HL-60/S4 treated with phorbol 12-myristate 13-acetate at 8.2 ng/mL for 4 days and 3 days (cell line): Measurements from ENCODE around the gene ACOT6.
"Not testable (repeated sequence)": the region's sequence is repeated elsewhere in the genome, so short reads cannot be mapped to it uniquely, and the experiment has no call there.

ENCODE experiments used
- in situ Hi-C: fragments of 300-500 bp; cut with MboI; formaldehyde crosslinking; loops from 2 replicates; pipeline ENCODE4 v1.15.0; 2022; ENCODE audit warnings: low sequenced_read_pairs

ACOT6 gene, protein sequence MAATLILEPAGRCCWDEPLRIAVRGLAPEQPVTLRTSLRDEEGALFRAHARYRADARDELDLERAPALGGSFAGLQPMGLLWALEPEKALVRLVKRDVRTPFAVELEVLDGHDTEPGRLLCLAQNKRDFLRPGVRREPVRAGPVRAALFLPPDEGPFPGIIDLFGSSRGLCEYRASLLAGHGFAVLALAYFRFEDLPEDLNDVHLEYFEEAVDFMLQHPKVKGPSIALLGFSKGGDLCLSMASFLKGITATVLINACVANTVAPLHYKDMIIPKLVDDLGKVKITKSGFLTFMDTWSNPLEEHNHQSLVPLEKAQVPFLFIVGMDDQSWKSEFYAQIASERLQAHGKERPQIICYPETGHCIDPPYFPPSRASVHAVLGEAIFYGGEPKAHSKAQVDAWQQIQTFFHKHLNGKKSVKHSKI

DNA sequence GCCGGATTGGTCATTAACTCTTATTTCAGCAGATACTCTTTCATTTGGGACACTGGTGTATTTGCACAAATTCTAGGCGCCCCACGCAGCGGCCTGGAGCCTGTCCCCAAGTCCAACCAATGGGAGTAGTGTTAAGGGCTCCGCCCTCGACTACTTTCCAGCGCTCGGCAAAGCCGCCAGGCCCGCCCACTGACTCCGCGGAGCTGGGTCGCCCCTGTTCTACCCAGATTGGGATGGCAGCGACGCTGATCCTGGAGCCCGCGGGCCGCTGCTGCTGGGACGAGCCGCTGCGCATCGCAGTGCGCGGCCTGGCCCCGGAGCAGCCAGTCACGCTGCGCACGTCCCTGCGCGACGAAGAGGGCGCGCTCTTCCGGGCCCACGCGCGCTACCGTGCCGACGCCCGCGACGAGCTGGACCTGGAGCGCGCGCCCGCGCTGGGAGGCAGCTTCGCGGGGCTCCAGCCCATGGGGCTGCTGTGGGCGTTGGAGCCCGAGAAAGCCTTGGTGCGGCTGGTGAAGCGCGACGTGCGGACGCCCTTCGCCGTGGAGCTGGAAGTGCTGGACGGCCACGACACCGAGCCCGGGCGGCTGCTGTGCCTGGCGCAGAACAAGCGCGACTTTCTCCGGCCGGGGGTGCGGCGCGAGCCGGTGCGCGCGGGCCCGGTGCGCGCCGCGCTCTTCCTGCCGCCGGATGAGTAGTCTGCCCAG, at the start of gene ACOT6:
ACOT6 (plus strand) TSS at position 179 of the 707 bp plus-strand sequence; CDS start at position 234, 55 bp downstream.
- in situ Hi-C loops, result no loop called here

DNA sequence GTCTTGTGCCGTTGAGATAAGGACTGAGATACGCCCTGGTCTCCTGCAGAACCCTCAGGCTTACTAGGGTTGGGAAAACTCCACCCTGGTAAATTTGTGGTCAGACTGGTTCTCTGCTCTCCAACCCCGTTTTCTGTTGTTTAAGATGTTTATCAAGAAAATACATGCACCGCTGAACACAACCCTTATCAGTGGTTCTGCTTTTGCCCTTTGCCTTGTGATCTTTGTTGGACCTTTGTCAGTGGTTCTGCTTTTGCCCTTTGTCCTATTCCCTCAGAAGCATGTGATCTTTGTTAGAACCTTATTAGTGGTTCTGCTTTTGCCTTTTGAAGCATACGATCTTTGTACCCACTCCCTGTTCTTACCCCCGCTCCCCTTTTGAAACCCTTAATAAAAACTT, 49.6 kb upstream of the ACOT6 start:
- in situ Hi-C loops, result not testable (repeated sequence)

DNA sequence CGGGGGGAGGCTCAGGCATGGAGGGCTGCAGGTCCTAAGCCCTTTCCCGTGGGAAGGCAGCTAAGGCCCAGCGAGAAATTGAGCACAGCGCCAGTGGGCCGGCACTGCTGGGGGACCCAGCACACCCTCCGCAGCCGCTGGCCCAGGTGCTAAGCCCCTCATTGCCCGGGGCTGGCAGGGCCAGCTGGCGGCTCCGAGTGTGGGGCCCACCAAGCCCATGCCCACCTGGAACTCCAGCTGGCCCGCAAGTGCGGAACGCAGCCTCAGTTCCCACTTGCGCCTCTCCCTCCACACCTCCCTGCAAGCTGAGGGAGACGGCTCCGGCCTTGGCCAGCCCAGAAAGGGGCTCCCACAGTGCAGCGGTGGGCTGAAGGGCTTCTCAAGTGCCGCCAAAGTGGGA, 45.9 kb upstream of the ACOT6 start:
- in situ Hi-C loops, result not testable (repeated sequence)

DNA sequence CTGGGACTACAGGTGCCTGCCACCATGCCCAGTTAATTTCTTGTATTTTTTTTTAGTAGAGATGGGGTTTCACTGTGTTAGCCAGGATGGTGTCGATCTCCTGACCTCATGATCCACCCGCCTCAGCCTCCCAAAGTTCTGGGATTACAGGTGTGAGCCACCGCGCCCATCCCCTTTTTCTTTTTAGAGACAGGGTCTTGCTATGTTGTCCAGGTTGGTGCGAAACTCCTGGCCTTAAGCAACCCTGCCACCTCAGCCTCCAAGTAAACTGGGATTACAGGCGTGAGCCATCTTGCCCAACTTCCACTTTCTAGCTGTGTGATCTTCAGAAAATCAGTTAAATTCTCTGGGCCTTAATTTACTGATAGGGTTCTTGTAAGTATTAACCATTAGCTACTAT, 45.4 kb upstream of the ACOT6 start:
- in situ Hi-C loops, result not testable (repeated sequence)

DNA sequence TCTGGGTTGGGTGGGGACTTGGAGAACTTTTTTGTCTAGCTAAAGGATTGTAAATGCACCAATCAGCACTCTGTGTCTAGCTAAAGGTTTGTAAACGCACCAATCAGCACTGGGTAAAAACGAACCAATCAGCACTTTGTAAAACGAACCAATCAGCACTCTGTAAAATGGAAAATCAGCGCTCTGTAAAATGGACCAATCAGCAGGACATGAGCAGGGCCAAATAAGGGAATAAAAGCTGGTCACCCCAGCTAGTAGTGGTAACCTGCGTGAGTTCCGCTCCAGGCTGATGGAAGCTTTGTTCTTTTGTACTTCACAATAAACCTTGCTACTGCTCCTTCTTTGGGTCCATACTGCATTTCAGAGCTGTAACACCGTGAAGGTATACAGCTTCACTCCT, 45.0 kb upstream of the ACOT6 start:
- in situ Hi-C loops, result no loop called here

DNA sequence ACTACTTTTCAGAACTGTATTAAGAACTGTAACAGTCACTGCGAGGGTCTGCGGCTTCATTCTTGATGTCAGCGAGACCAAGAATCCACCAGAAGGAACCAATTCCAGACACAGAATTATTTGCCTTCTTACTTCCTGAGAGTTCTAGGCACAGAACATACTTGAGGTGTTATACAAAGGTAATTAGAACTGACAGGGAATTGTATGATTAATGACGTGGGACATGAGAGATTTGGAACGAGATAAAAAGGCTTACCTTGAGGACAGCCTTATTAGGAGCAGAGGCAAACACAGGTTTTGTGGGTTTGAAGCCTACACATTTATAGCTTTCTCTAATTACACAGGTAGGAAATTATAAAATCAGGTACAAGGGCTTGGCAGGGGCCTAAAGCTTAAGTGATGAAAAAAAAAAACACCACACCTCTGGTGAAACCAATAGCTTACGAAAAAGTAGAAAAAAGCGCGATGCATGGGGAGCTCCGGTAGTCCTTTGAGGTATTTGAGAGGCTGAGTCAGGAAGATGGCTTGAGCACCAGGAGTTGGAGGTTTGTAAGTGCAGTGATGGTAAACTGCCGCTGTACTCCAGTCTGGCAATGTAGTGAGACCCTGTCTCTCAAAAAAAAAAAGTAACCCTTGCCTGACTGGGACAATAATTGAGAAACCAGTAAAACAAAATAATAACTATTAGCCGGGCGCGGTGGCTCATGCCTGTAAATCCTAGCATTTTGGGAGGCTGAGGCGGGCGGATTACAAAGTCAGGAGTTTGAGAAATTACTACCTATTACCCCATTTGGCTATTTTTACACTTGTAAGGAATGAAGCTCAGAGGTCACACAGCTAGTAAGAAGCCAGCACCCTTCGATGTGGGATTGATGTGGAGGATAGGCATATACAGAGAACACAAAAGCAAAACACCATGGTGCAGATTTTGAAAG, 44.1 kb upstream of the ACOT6 start:
- in situ Hi-C loops, result no loop called here

DNA sequence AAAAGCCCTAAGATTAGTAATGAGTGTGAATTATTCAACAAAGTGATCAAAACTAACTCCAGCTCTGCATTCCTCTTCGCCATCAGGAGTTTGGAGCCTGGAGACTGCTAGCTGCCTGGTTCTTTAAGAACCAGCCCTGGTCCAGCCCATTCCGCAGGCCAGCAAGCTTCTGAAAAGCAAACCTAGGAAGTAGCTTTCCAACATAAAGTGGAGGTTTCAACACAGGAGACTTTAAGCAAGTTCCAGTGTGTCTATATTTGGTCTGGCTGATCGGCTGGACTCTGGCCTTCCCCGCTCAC, 43.5 kb upstream of the ACOT6 start:
- in situ Hi-C loops, result not testable (repeated sequence)

DNA sequence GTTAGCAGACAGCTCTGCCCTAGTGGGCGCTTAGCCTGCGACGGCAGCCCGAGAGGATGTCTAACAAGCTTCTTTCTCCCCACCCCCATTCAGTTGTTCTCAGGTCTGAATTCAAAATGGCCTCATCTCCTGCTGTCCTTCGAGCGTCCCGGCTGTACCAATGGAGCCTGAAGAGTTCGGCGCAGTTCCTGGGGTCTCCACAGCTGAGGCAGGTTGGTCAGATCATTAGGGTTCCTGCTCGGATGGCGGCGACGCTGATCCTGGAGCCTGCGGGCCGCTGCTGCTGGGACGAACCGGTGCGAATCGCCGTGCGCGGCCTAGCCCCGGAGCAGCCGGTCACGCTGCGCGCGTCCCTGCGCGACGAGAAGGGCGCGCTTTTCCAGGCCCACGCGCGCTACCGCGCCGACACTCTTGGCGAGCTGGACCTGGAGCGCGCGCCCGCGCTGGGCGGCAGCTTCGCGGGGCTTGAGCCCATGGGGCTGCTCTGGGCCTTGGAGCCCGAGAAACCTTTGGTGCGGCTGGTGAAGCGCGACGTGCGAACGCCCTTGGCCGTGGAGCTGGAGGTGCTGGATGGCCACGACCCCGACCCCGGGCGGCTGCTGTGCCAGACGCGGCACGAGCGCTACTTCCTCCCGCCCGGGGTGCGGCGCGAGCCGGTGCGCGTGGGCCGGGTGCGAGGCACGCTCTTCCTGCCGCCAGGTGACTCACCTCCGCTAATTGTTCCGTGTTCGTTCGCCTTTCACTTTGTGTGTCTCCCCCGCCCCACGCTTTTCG, 42.9 kb upstream of the ACOT6 start, which contains the start of gene ACOT2:
ACOT2 (plus strand) TSS at position 29 of the 774 bp plus-strand sequence; CDS start at position 57, 28 bp downstream.
- in situ Hi-C loops, result not testable (repeated sequence)

DNA sequence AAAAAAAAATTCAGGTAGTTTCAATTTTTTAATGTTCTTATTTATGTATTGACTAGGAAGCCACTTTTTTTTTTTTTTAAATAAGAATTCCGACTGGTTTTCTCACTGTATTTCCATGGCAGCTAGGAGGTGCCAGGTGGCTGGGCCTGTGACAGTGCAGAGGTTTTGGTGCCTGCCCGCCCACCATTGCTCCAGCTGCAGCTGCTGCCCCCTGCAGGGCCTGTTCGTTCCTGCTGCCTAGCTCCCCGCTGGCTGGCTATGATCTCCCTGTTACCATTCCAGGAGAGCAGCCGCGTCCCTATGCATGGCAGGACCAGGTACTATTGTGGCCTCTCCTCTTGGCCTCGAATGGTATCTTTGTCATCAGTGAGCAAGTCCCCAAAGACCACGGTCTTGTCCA, 41.4 kb upstream of the ACOT6 start:
- in situ Hi-C loops, result not testable (repeated sequence)

DNA sequence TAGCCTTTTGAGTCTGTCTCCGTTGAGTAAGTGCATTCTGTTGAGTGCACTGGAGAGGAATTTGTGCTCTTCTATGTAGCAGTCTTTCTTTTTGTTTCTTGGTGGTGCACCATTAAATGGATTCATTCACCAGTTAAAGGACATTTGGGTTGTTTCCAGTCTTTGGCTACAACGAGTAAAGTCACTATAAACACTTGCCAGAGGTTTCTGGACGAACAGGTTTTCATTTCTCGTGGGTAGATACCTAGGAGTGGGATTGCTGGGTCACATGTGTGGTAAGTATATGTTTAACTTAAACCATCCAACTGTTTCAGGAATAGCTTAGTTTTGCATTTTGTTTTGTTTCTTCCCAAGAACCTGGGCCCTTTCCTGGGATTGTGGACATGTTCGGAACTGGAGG, 39.3 kb upstream of the ACOT6 start:
- in situ Hi-C loops, result not testable (repeated sequence)

DNA sequence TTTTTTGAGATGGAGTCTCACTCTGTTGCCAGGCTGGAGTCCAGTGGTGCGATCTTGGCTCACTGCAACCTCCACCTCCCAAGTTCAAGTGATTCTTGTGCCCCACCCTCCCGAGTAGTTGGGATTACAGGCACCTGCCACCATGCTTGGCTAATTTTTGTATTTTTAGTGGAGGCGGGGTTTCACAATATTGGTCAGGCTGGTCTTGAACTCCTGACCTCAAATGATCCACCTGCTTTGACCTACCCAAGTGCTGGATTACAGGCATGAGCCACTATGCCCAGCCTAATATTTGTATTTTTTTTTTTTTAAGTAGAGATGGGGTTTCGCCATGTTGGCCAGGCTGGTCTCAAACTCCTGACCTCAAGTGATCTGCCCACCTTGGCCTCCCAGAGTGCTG, 38.6 kb upstream of the ACOT6 start:
- in situ Hi-C loops, result not testable (repeated sequence)

DNA sequence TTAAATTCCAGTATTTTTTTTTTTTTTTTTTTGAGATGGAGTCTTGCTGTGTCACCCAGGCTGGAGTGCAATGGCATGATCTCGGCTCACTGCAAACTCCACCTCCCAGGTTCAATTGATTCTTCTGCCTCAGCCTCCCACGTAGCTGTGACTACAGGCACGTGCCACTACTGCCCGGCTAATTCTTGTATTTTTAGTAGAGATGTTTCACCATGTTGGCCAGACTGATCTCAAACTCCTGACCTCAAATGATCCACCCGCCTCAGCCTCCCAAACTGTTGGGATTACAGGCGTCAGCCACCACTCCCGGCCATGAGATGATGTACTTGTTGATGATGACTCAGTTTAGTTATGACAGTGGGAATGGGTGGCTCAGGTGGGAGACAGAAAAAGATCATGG, 38.1 kb upstream of the ACOT6 start:
- in situ Hi-C loops, result not testable (repeated sequence)

DNA sequence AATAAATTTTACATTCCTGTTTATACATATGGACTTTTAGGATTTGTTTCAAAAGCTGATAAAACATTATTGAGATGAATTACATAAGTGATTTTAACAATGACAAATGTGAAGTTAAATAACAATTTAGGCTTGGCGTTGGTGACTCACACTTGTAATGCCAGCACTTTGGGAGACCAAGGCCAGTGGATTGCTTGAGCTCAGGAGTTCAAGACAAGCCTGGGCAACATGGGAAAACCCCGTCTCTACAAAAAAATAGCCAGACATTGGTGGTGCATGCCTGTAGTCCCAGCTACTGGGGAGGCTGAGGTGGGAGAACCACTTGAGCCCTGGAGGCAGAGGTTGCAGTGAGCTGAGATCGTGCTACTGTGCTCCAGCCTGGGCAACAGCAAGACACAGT, 35.9 kb upstream of the ACOT6 start:
- in situ Hi-C loops, result no loop called here

DNA sequence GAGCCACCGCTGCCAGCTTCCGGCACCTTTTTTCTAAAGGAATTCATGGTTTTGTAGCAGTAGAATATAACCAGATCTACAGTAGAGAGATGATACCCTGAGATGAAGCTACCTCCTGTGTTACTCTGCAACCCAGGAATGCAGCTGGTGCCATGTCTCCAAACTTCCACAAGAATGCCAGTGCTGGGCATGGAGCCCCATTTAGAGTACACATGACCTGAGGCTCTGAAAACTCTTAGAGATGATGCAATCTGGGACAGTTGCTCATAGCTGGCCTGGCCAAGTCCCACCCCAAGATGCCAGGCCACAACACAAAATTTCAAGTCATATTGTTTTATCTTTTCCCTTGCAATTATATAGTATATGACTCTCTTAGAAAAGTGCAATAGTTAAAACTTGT, 35.1 kb upstream of the ACOT6 start:
- in situ Hi-C loops, result not testable (repeated sequence)

DNA sequence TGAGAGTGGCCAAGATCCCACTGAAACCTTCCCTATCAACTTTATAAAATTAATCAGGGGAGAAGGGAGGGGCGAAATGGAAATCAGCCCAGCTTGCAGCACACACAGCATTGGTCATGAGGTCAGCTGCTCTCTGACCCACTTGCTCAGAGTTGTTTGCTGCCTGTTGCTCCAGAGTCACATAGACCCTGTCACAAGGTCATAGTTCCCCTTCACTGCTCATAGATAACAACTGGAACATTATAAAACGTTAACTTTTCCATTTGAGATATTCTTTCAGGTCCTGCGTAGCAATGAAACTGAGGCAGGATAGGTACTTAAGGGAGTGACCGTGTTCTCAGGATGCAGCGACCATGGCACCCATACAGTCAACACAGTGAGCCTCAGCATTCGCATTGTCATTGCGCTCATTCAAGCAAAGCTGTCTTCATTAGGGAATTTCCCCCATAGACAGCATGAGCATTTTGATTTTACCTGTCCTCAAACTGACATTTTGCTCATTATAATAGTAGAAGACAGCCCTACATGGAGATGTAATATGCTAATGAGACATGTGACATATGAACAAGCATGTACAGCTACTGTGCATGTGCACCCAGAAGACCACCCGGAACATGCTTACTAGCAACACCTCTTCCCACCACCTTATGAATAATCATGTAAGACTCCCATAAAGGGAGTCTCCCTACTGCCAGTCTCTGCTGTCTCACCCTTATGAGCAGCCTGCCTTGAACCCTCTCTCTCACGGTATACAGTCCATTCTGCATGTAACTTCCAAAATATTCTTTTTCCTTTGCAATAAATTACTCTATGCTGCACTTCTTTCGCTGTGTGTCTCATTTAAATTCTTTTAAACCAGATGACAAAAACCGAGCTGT, 30.0 kb upstream of the ACOT6 start:
- in situ Hi-C loops, result not testable (repeated sequence)

DNA sequence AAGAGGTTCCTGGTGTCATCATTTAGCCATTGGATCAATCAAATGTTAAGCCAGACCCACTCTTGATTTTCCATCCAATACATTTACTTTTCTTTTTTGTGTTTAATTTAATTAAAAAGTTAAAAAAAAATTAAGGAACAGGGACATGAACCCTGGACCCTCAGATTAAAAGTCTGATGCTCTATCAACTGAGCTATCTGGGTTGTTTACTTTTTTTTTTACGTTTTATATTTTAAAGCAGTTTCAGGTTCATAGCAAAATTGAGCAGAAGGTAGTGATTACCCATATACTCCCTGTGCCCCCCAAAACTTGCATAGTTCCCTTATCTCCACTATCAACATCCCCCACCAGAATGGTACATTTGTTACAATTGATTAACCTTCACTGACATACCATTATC, 23.6 kb upstream of the ACOT6 start:
- in situ Hi-C loops, result no loop called here

DNA sequence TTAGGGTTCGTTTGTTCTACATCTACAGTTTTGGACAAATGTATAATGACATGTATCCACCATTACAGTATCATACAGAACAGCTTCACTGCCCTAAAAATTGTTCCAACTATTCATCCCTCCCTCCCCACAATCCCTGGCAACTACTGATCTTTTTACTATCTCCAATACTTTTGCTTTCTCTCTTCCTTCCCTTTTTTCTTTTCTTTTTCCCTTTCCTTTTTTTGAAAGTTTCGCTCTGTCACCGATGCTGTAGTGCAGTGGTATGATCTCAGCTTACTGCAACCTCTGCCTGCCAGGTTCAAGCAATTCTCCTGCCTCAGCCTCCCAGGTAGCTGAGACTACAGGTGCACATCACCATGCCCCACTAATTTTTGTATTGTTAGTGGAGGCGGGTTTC, 23.2 kb upstream of the ACOT6 start:
- in situ Hi-C loops, result no loop called here

DNA sequence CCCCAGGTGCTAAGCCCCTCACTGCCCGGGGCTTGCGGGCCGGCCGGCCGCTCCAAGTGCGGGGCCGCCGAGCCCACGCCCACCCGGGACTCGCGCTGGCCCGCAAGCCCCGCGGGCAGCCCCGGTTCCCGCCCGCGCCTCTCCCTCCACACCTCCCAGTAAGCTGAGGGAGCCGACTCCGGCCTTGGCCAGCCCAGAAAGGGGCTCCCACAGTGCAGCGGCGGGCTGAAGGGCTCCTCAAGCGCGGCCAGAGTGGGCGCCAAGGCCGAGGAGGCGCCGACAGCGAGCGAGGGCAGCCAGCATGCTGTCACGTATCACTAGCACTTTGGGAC, 21.7 kb upstream of the ACOT6 start:
- in situ Hi-C loops, result not testable (repeated sequence)

DNA sequence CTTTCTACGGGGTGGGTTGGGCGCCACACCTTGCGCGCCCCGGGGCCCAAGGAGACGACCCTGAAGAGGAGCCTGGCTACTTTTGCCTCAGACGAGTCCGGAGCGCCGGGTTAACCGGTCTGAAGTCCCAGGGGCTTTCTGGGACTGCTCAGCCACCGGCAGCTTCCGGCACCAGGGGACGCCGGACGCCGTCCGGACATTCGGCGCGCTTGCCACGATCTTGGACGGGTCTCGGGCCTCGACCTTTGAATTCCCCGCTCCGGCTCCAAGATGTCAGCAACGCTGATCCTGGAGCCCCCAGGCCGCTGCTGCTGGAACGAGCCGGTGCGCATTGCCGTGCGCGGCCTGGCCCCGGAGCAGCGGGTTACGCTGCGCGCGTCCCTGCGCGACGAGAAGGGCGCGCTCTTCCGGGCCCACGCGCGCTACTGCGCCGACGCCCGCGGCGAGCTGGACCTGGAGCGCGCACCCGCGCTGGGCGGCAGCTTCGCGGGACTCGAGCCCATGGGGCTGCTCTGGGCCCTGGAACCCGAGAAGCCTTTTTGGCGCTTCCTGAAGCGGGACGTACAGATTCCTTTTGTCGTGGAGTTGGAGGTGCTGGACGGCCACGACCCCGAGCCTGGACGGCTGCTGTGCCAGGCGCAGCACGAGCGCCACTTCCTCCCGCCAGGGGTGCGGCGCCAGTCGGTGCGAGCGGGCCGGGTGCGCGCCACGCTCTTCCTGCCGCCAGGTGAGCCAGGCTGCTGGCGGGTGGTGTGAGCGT, 20.4 kb upstream of the ACOT6 start, which contains the start of gene ACOT4:
ACOT4 (plus strand) TSS at position 184 of the 760 bp plus-strand sequence; CDS start at position 271, 87 bp downstream.
- in situ Hi-C loops, result no loop called here
